Measurements from ENCODE around the gene GRIK1.

The GRIK1 gene

DNA sequence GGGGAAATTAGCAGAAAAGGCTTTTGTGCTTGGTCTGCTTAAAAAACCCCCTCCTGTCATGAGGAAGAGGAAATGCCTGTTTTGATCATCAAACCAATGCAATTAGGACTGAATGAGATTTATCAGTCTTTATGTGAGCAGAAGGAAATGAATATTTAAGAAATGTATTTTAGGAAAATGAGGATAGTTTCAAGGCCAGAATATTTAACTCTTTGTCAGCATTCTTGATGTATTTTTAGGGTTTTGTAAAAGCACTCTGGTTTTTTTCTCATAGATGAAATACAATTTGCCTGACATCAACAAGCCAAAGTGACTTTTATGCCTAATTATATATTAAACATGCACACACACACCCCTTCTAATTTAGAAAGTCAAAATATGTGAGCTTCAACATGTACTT, 213.8 kb downstream of the GRIK1 start:
- no peak for FAIRE-seq
- DNase-seq (ENCODE audit: extremely low spot score, insufficient read length, low read depth): no peak

DNA sequence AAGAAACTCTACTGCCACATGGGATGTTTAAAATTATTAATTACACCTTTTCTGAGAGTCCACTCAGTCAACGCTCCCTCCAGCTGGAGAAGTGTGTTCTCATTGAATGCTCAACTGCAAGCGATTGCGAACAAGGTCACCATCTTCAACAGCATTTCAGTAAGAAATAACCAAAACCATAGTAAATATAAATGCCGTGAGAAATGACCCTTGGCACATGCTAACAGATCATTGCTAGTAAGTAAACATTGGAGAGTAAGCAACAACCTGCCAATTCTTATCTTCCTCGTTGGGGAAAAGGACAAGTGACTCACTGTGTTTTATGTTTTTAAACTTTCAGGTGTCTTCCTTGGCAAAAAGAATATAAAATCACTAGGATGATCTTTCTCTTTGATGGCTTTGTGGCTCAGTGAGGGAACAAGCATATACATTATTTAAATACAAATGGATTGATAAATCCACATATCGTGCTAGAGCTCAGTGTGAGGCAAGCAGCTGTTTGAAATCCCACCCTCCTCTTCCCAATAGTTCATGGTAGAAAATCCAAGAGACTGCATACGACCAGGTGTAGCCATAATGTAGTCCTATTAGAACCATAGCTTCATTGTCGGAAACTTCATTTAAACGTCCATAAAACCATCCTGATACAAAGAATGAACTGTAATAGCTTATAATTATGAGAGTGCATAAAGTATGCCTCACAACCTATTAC, 214.6 kb downstream of the GRIK1 start:
- no peak for DNase-seq (ENCODE audit: extremely low spot score, insufficient read length, low read depth)
- no peak for FAIRE-seq

DNA sequence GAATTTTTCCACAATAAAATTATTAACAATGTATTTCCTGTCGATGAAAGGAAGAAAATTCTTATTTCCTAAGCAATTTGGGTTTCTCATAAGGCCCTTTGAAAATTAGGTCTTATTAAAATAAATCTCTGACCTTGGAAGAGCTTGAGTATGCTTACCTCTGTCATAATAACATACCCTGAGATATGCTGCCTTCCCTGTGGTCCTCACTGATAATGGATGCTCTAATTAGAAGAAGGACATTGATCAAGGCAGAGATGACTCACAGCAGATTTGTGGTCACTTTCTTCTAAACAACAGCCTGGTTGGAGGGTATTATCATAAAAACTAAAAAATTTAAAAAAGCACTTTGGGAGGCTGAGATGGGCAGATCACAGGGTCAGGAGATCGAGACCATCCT, 217.8 kb downstream of the GRIK1 start:
- no peak for FAIRE-seq
- DNase-seq (ENCODE audit: extremely low spot score, insufficient read length, low read depth): no peak

DNA sequence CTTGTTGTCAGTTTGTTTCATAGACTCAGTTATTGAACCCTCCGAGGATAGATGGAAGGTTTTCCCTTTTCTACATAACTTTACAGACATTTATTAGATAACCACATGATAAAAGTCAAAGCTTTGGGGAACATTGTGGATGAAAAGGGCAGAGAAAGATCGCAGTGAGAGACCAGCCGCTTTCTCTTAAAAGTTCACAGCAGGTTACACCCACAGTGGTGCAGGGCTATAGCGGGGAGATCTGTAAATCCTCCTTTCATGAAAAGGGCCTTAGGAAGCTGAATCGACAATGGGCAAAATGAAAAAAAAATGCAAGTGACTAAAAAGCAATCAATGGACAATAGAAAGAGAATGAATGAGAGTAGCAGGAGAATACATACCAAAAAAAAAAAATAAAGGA, 218.6 kb downstream of the GRIK1 start:
- DNase-seq (ENCODE audit: extremely low spot score, insufficient read length, low read depth): no peak
- FAIRE-seq: no peak

DNA sequence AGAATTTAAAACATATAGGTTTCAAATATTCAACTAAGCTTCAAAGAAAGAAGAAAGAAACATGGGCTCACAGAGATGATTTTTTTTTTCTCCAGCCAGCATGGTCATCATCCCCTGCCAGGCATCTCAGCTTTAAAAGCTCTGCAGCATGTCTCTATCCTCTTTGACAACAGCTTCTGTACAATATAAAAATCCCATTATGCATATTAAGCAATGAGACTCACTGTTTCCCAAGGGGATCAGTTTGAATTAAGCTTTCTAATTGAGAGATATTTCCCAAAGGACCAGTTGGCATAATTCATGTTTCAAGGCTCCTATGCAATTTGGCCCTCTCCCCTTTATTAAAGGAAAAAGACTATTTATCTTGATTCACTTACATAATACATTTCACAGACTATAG, 220.3 kb downstream of the GRIK1 start:
- no peak for FAIRE-seq
- DNase-seq (ENCODE audit: extremely low spot score, insufficient read length, low read depth): no peak

DNA sequence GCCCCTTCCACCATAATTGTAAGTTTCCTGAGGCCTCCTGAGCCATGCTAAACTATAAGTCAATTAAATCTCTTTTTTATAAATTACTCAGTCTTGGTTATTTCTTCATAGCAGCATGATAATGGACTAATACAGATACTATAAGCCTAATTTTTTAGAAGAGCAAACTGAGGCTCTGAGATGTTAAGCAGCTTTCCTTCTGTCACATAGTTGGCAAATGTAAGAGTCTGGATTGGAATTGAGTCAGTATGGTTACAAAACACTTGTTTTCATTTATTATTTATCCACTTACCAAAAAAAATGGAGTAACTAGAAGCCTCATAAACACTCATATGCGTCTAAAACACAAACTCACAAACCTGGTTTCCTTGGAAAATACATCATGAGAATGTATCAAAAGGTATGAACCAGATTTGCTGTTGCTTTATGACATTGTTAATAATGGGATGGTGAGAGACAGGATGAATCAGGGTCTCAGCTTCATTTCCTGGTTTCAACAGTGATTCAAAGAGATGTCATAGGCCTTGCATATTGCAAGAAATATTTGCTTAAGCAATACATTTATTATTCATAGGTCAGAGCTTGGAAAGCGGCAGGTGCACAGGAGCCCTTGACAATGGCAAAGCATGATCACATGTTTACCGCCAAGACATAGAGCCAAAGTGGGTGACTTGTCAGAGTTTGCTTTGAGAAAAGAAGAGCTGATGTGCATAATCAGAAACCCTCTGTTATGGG, 221.5 kb downstream of the GRIK1 start:
- DNase-seq (ENCODE audit: extremely low spot score, insufficient read length, low read depth) (no peak), FAIRE-seq (no peak)

DNA sequence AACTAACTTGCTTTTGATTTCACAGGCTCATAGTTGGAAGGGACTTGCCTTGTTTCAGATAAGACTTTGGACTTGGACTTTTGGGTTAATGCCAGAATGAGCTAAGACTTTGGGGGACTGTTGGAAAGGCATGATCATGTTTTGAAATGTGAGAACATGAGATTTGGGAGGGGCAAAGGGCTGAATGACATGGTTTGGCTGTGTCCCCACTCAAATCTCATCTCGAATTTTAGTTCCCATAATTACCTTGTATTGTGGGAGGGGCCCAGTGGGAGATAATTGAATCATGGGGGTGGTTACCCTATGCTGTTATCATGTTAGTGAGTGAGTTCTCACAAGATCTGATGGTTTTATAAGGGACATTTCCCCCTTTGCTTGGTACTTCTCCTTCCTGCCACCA, 222.1 kb downstream of the GRIK1 start:
- FAIRE-seq: no peak
- DNase-seq (ENCODE audit: extremely low spot score, insufficient read length, low read depth): no peak

DNA sequence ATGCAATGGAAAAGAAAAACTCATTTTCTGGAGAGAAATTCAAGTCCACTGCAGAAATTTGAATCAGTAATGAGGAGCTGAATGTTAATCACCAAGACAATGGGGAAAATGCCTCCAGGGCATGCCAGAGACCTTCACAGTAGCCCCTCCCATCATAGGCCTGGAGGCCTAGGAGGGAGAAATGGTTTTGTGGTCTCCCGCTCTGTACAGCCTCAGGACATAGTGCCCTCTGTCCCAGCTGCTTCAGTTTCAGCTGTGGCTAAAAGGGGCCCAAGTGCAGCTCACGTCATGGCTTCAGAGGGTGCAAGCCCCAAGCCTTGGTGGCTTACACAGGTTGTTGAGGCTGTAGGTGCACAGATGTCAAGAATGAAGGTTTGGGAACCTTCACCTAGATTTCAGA, 223.0 kb downstream of the GRIK1 start:
- FAIRE-seq (no peak), DNase-seq (ENCODE audit: extremely low spot score, insufficient read length, low read depth) (no peak)

DNA sequence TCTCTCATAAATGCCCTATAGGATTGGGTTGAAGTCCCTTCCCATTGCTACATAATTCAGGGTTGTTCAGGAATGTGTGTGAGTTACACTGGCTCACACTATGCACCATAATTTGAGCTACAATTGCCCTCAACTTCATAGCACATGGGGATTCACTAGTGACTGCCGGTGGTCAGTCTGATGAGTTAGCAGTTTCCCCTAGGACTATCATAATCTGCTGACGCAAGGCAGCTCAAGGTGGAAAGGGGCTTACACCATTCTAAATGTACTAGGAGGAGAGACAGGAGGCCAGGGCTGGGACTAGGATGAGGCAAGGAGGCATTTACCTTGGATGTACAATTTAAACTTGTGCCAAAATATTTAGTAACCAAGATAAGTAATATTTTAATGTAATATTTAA, 224.7 kb downstream of the GRIK1 start:
- no peak for DNase-seq (ENCODE audit: extremely low spot score, insufficient read length, low read depth)
- no peak for FAIRE-seq

DNA sequence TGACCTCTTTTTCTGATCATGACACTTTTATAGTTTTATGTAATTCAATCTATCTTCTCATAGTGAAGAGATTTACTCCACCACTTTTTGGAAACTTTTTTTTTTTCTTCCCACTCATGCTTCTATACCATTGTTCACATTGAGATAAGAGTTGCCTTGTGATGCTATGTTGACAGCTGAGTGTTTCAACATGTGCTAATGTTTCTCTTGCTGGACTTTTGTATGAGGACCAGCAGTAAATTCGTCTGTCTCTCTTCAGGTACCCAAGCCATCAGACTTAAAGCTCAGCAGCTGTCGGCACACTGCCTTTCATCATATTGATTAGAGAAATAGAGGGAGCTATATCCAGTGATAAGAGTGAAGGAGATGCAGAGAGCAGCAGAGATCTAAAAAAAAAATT, 227.0 kb downstream of the GRIK1 start:
- FAIRE-seq: no peak

DNA sequence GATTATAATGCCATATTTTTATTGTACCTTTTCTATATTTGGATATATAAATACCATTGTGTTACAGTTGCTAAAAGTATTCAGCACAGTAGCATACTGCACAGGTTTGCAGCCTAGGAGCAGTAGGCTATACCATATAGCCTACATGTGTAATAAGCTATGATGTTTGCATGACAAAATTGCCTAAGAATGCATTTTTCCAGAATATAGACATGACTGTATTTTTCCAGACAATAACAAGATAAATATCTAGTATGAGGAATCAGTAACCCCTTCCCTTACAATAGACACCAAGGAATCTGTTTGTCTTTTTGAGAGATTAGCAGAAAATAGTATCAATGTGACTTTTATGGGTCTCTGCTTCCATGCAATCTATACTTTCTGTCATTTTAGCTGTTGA, 228.6 kb downstream of the GRIK1 start:
- FAIRE-seq (no peak), DNase-seq (ENCODE audit: extremely low spot score, insufficient read length, low read depth) (no peak)

More for the DNA sequence above, 227.0 kb downstream of the GRIK1 start:
- DNase-seq (ENCODE audit: extremely low spot score, insufficient read length, low read depth): no peak

DNA sequence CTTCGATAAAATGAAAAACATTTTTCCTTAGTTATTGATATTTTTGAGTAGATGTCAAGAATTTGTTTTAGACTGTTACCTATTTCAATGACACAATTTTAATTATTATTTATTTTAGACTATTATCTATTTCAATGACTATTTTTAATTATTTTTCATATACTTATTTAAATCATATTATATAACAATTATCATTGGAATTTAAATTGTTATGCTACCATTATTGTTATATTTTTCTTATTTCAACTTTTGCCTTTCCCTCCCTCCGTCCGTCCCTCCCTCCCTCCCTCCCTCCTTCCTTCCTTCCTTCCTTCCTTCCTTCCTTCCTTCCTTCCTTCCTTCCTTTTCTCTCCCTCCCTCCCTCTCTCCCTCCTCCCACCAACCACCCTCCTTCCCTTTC, 229.3 kb downstream of the GRIK1 start:
- DNase-seq (ENCODE audit: extremely low spot score, insufficient read length, low read depth) (no peak), FAIRE-seq (no peak)

DNA sequence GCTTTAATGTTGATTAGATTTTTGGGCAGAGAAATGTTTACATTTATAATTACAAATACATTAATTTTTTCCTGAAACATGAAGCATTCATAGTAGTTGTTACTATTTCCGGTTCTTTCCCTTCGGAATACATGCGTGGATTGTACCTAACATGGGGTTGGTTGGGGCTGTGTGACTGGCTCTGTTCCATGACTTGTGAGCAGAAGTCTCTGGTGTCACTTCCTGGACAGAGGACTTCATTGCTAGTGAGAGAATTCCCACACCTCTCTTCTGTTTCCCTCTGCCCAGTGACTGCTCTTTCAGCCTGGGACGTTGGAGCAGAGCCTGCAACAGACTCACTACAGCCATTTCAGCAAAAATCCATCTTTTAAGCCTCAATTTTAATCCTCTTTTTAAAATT, 231.4 kb downstream of the GRIK1 start:
- FAIRE-seq: no peak

DNA sequence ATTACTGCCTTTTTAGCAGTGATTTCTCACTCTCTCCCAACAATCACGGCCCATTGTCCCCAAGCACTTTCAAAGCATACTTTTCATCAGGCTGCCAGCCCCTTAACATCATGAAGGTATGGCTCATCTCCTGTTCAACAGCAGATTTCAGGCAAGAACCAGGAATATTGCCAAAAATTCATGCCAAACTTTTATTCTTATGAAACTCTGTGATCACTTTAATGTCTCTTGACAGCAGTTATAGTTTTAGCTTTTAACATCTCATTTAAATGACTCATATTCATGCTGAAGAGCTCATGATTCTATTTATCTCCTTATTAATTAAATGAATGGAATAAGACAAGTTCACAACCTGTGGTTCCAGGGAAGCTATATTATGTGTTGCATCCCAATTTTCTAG, 235.1 kb downstream of the GRIK1 start:
- no peak for DNase-seq (ENCODE audit: extremely low spot score, insufficient read length, low read depth)
- no peak for FAIRE-seq

More for the DNA sequence above, 231.4 kb downstream of the GRIK1 start:
- no peak for DNase-seq (ENCODE audit: extremely low spot score, insufficient read length, low read depth)

DNA sequence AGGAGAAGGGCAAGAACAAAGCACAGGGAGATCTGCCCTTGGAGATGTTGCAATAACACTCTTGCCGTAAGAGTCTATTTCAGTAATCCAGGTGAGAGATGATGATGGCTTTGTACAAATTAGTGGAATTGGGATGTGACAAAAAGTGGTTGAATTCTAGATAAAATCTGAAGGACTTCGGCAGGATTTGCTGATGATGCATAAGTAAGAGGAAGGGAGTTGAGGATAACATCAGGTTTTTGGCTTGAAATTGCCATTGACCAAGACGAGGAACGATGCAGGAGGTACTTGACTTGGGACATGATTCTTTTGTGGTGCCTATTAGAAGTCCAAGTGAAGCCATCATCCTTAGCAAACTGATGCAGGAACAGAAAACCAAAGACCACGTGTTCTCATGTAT, 238.1 kb downstream of the GRIK1 start:
- no peak for FAIRE-seq
- DNase-seq (ENCODE audit: extremely low spot score, insufficient read length, low read depth): no peak

DNA sequence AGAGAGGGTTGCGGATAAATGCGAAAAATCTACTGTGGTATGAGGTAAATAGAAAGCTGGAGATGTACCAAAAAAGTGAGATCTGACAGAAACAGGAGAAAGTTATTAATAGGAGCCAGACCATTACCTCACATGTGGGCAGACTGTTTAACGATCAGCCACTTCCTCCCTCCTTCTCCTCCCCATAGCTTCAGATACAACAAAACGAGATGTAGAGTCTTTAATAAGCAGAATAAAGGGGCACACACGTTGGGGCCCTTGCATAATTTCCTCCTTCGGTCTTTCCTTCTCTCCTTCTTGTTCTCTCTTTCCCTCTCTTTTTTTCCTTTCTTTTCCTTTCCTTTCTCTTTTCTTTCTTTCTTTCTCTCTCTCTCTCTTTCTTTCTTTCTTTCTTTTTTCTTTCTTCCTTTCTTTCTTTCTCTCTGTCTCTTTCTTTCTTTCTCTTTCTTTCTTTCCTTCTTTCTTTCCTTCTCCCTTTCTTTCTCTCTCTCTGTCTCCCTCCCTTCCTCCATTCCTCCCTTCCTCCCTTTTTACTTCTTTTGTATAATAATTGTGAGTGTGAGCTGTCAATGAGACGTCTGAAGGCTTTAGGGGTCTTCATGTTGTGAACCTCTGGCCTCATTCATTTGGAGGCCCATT, 242.1 kb downstream of the GRIK1 start:
- DNase-seq (ENCODE audit: extremely low spot score, insufficient read length, low read depth): no peak
- peak; percentile 26 for FAIRE-seq

DNA sequence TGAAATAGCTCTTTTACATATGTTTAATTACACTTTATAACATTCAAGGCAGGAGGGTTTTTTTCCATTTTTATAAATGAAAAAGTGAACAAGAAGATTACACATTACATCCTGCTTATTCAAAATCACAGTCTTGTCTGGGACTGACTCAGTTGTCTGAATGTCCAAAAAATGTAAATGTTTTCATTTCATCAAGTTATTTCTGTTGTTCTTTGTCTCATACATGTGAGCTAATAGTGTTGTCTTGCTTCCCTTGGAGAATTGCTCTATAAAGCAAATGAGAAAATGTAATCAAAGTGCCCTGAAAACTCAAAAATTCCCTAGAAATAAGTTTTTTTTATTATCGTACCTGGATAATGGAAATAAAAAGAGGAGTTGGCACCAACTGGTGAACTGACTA, 242.9 kb downstream of the GRIK1 start:
- DNase-seq (ENCODE audit: extremely low spot score, insufficient read length, low read depth) (no peak), FAIRE-seq (no peak)

DNA sequence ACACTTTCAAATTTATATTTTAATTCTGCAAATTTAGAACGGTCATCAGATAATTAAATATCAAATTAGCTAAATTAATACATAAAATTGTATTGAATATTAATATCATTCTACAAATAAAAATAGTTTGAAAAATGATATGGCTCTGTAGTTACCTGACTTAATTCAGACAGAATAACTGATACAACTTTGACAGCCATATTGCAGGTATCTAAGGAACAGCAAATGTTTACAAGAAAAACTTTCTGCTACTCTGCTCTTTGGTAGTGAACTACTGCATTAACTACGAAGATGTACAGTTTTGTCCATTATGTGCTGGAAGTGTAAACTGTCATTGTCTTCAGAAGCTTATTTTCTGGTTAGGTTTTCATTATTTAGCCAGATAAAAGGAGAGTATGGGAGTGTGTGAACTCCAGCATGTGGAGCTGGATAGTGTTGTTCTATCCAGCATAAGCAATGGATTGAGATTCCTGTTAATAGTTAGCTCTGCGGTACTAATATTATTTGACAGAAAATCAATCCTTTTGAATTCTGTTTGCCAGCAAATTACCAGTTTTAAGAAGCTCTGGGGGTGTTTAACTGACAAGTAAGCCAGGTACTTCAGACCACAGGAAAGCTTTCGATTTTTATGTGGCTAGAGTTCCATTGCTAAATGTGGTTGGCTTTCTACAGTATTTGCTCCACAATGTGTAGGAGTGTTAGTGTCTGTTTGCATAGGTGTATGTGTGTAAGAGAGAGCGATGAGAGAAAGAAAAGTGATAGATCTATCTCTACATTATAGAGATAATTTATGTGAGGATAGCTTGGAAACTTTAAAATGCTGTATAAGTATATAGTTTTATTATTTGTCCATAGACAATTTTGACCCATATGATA, 247.9 kb downstream of the GRIK1 start:
- DNase-seq (ENCODE audit: extremely low spot score, insufficient read length, low read depth): no peak
- FAIRE-seq: no peak

DNA sequence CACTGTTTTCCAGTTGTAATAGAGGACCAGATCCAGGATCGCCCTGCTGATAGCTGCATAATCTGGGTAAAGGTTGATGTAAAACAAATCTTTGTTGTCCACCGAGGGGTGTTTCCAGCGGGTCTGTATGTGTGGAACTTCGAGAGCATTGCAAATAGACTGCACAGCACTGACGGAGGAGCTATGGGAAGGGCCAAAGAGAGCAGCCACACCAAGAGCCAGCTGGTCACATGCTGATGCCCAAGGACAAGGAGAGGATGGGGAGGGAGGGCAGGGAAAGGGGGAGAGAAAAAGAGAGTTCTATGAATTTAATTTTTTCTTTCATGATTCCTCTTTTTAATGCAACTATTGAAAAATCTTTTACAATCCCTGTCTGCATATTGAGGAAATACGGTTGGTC, 250.0 kb downstream of the GRIK1 start:
- no peak for FAIRE-seq

DNA sequence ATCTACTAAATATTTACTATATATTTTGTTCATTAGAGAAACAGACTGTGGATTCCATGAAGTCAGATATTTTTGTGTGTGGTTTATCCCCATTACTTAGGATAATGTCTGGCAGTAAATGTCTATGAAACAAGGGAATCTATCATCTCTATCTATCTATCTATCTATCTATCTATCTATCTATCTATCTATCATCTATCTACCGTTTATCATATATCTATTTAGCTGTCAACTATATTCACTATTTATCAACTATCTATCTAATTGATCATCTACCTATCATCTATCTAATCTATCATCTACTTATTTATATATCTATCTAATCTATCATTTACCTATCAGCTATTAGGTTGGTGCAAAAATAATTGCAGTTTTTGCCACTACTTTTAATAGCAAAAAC, 255.7 kb downstream of the GRIK1 start:
- FAIRE-seq: no peak
- no peak for DNase-seq (ENCODE audit: extremely low spot score, insufficient read length, low read depth)

More for the DNA sequence above, 250.0 kb downstream of the GRIK1 start:
- no peak for DNase-seq (ENCODE audit: extremely low spot score, insufficient read length, low read depth)

Data from GM18507 (cell line).